Trophoblast cell (in vitro differentiated cells and primary cell): ENCODE measurements around the gene CLCNKB.

ENCODE experiments used
- DNase-seq, 2 donors: peaks; one replicate each; pipeline ENCODE4 v3.0.0-alpha.2; 2016
- H2AFZ ChIP-seq: 2 replicates; pipeline ENCODE4 v1.6.1; 2013; ENCODE audit warnings: low read length, moderate library complexity, mild to moderate bottlenecking; ENCODE audit not compliant: insufficient read depth, poor library complexity
- H2AK5ac ChIP-seq: 2 replicates; pipeline ENCODE4 v1.6.1; 2013; ENCODE audit warnings: mild to moderate bottlenecking, low read length
- H2BK120ac ChIP-seq: 2 replicates; pipeline ENCODE4 v1.6.1; 2013; ENCODE audit warnings: low read length, mild to moderate bottlenecking, moderate library complexity; ENCODE audit not compliant: insufficient read depth, poor library complexity
- H2BK12ac ChIP-seq: 2 replicates; pipeline ENCODE4 v1.6.1; 2013; ENCODE audit warnings: mild to moderate bottlenecking, low read length, moderate library complexity
- H2BK5ac ChIP-seq: 2 replicates; pipeline ENCODE4 v1.6.1; 2013; ENCODE audit warnings: low read length, low read depth, moderate library complexity, mild to moderate bottlenecking; ENCODE audit not compliant: poor library complexity
- H3K14ac ChIP-seq: 2 replicates; pipeline ENCODE4 v1.6.1; 2013; ENCODE audit warnings: mild to moderate bottlenecking, low read length
- H3K18ac ChIP-seq: 2 replicates; pipeline ENCODE4 v1.6.1; 2013; ENCODE audit warnings: mild to moderate bottlenecking, low read length
- H3K23ac ChIP-seq: 2 replicates; pipeline ENCODE4 v1.6.1; 2013; ENCODE audit warnings: low read length
- H3K27ac ChIP-seq: 2 replicates; pipeline ENCODE4 v1.5.1; 2013; ENCODE audit warnings: low read depth, mild to moderate bottlenecking, inconsistent platforms, low read length, moderate library complexity
- H3K27me3 ChIP-seq: 2 replicates; pipeline ENCODE4 v1.6.1; 2013; ENCODE audit warnings: inconsistent platforms, mild to moderate bottlenecking, low read length, moderate library complexity; ENCODE audit not compliant: insufficient read depth
- H3K36me3 ChIP-seq, 2 experiments: 1 replicate in 1 of 2; 2 replicates in 1 of 2; pipeline ENCODE4 v1.6.1; 2013; ENCODE audit warnings: low read length in 2 of 2, mild to moderate bottlenecking in 2 of 2, moderate library complexity in 1 of 2; ENCODE audit not compliant: insufficient read depth in 2 of 2, control insufficient read depth in 1 of 2
- H3K4ac ChIP-seq: 2 replicates; pipeline ENCODE4 v1.6.1; 2013; ENCODE audit warnings: low read depth, mild to moderate bottlenecking, low read length, moderate library complexity
- H3K4me1 ChIP-seq, 2 experiments: 1 replicate in 1 of 2; 2 replicates in 1 of 2; pipeline ENCODE4 v1.6.1; 2013; ENCODE audit warnings: low read length in 2 of 2, mild to moderate bottlenecking in 2 of 2, moderate library complexity in 1 of 2; ENCODE audit not compliant: insufficient read depth in 2 of 2, control insufficient read depth in 1 of 2
- H3K4me2 ChIP-seq: 2 replicates; pipeline ENCODE4 v1.6.1; 2013; ENCODE audit warnings: inconsistent platforms, mild to moderate bottlenecking, low read length, moderate library complexity
- H3K4me3 ChIP-seq: 2 replicates; pipeline ENCODE4 v1.5.1; 2013; ENCODE audit warnings: mild to moderate bottlenecking, low read depth, low read length, inconsistent platforms
- H3K79me1 ChIP-seq: one replicate; pipeline ENCODE4 v1.6.1; 2013; ENCODE audit warnings: low read length
- H3K79me2 ChIP-seq: 2 replicates; pipeline ENCODE4 v1.6.1; 2013; ENCODE audit warnings: low read length, mild to moderate bottlenecking; ENCODE audit not compliant: control insufficient read depth, insufficient read depth, poor library complexity
- H3K9ac ChIP-seq: 2 replicates; pipeline ENCODE4 v1.6.1; 2013; ENCODE audit warnings: mild to moderate bottlenecking, low read length
- H3K9me3 ChIP-seq: 2 replicates; pipeline ENCODE4 v1.6.1; 2013; ENCODE audit warnings: low read depth, mild to moderate bottlenecking, control low read depth, inconsistent platforms, low read length; ENCODE audit not compliant: insufficient read depth
- H4K12ac ChIP-seq: 2 replicates; pipeline ENCODE4 v1.6.1; 2013; ENCODE audit warnings: low read depth, mild to moderate bottlenecking, low read length, moderate library complexity
- H4K8ac ChIP-seq: 2 replicates; pipeline ENCODE4 v1.6.1; 2013; ENCODE audit warnings: low read depth, mild to moderate bottlenecking, low read length, moderate library complexity
- H4K91ac ChIP-seq: one replicate; pipeline ENCODE4 v1.6.1; 2013; ENCODE audit warnings: low read depth, mild to moderate bottlenecking, low read length, moderate library complexity
- WGBS: extraction: QIAGEN DNeasy Blood & Tissue Kit; methylation state at CpG from one replicate; pipeline ENCODE4 v1.1.7; 2013; ENCODE audit warnings: missing lambda C conversion rate; ENCODE audit not compliant: insufficient read length, insufficient coverage; ENCODE audit errors: extremely low coverage; 5-methylcytosine and 5-hydroxymethylcytosine counted together

CLCNKB gene

DNA sequence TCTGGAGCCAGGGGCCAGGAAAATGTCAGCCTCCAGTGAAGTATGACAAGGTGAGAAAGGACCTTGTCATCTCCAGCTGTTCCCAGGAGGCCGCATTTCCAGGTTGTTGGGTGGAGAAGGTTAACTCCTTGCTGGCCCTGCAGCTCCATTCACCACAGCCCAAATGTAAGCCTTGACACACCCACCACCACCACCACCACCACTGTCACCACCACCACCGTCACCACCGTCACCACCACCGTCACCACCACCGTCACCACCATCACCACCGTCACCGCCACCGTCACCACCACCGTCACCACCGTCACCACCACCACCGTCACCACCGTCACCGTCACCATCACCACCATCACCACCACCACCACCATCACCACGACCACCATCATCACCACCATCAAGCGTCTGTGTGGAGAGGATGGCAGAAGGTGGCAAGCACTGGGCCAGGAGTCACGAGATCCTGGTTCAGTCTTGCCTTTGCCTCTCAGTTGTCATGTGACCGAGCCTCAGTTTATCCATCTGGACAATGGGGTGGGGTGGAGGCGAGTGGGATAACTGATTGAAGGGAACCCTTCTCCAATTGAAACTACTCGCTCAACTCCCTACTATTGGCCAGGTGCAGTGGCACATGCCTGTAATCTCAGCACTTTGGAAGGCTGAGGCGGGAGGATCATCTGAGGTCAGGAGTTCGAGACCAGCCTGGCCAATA is 51.0 kb downstream of the CLCNKB start:
- Histone ChIP-seq H4K8ac (no peak overlapping the region), H3K4ac (no peak overlapping the region), H3K79me2 (peaks cover 2% of the 10 kb centered on the region), H3K23ac (no peak overlapping the region), H3K27me3 (no peaks in the 10 kb centered on the region), H3K14ac (no peak overlapping the region), H4K12ac (no peak overlapping the region), H2AK5ac (peak overlapping the region; percentile 84), H3K4me3 (peak overlapping the region; percentile 5), H3K4me1 (peaks cover 0 to 6% of the 10 kb centered on the region in 2 experiments), H4K91ac (no peak overlapping the region), H3K9ac (no peak overlapping the region), H2BK120ac (no peak overlapping the region), H2BK5ac (no peak overlapping the region), H3K18ac (no peak overlapping the region), H2BK12ac (no peak overlapping the region), H3K27ac (no peak overlapping the region), H3K4me2 (no peak overlapping the region), H3K36me3 (no peaks in the 10 kb centered on the region), H3K9me3 (peaks cover 3% of the 10 kb centered on the region), H3K79me1 (no peaks in the 10 kb centered on the region), H2AFZ (no peak overlapping the region)
- peak in 1 of 2 donors; percentile 10 for DNase-seq
- no CpG with 5 or more reads among the region's 21 CpGs for WGBS

DNA sequence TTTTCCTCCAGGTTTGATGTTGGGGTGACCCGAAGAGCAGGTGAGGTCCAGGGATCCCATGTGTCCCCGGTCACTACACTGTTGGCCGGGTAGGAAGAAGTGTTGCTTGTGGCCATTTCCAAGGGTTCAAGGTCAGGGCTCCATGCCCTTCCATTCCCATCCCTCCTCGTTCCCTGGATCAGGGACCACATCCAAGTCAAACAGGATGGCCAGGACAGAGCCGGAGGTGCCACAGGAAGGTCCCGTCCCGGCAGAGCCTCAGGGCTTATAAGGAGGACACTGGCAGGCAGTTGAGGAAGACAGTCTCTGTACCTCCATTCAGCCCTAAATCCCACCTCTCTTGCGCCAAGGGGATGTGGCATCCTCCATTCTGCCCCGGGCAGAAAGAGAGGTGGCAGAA is 51.9 kb downstream of the CLCNKB start:
- Histone ChIP-seq H3K23ac (no peak overlapping the region), H3K9me3 (peaks cover 3% of the 10 kb centered on the region), H2AFZ (no peak overlapping the region), H3K36me3 (no peaks in the 10 kb centered on the region), H3K4me2 (no peak overlapping the region), H3K79me1 (no peaks in the 10 kb centered on the region), H3K14ac (no peak overlapping the region), H2BK5ac (no peak overlapping the region), H4K91ac (no peak overlapping the region), H4K8ac (no peak overlapping the region), H3K27ac (no peak overlapping the region), H3K79me2 (peaks cover 2% of the 10 kb centered on the region), H3K4me3 (no peak overlapping the region), H2BK120ac (no peak overlapping the region), H3K9ac (no peak overlapping the region), H2AK5ac (no peak overlapping the region), H3K4me1 (peaks cover 0 to 6% of the 10 kb centered on the region in 2 experiments), H2BK12ac (no peak overlapping the region), H4K12ac (no peak overlapping the region), H3K27me3 (no peaks in the 10 kb centered on the region), H3K4ac (no peak overlapping the region), H3K18ac (no peak overlapping the region)
- DNase-seq, result no peak
- no CpG with 5 or more reads among the region's 9 CpGs for WGBS

DNA sequence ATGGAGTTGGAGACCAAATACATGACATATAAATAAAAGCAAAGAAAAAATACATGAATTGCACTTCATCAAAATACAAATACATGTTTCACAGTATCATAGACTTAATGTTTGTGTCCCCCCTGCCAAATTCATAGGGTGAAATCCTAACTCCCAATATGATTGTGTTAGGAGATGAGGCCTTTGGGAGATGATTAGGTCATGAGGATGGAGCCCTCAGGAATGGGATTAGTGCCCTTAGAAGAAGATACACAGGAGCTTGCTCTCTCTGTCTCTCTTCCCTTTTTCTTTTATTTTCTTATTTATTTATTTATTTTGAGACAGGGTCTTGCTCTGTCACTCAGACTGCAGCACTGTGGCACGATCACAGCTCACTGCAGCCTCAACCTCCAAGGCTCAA is 55.8 kb downstream of the CLCNKB start:
- H3K4me2 ChIP-seq, result no peak overlapping the region
- no peak overlapping the region for H3K27ac ChIP-seq
- no peak for DNase-seq
- no peak overlapping the region for H2BK12ac ChIP-seq
- no peak overlapping the region for H2AFZ ChIP-seq
- no peak overlapping the region for H3K4me3 ChIP-seq
- H3K18ac ChIP-seq, result no peak overlapping the region
- no peaks in the 10 kb centered on the region for H3K27me3 ChIP-seq
- H2BK5ac ChIP-seq, result no peak overlapping the region
- H2AK5ac ChIP-seq, result no peak overlapping the region
- H3K36me3 ChIP-seq, result no peaks in the 10 kb centered on the region
- no peak overlapping the region for H3K14ac ChIP-seq
- peaks cover 2 to 5% of the 10 kb centered on the region in 2 experiments for H3K4me1 ChIP-seq
- H3K23ac ChIP-seq, result no peak overlapping the region
- H3K79me1 ChIP-seq, result peaks cover 3% of the 10 kb centered on the region
- H3K4ac ChIP-seq, result no peak overlapping the region
- no peak overlapping the region for H4K91ac ChIP-seq
- H4K12ac ChIP-seq, result no peak overlapping the region
- H3K79me2 ChIP-seq, result peaks cover 2% of the 10 kb centered on the region
- no peak overlapping the region for H4K8ac ChIP-seq
- no CpG with 5 or more reads among the region's 1 CpG for WGBS
- H2BK120ac ChIP-seq, result no peak overlapping the region
- H3K9ac ChIP-seq, result no peak overlapping the region
- peaks cover 7% of the 10 kb centered on the region for H3K9me3 ChIP-seq

DNA sequence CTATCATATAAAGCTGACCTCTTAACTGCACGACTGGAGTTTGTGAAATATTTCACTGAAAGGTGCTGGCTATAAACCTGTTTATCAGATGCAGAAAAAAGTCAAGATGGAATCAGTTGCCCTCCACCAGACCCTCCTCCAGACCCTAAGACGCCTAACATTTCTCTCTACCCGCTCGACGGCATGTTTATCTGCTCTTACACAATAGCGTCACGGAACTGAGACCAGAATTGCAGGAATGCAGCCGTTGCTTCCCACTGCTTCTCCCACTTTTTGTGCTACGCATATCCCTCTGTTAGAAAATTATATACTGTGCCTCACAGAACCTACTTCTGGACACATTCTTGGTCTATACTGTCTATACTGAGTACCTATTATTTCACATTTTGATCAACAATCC is 58.0 kb downstream of the CLCNKB start:
- H2BK5ac ChIP-seq, result no peak overlapping the region
- H3K4me1 ChIP-seq, result peaks cover 2 to 5% of the 10 kb centered on the region in 2 experiments
- peak; percentile 19 to 87 for DNase-seq
- peaks cover 3% of the 10 kb centered on the region for H3K79me1 ChIP-seq
- H2BK12ac ChIP-seq, result no peak overlapping the region
- H3K4me3 ChIP-seq, result no peak overlapping the region
- no peak overlapping the region for H4K8ac ChIP-seq
- H3K18ac ChIP-seq, result no peak overlapping the region
- H3K79me2 ChIP-seq, result peaks cover 2% of the 10 kb centered on the region
- no peak overlapping the region for H3K27ac ChIP-seq
- no CpG with 5 or more reads among the region's 9 CpGs for WGBS
- no peak overlapping the region for H3K4ac ChIP-seq
- H3K14ac ChIP-seq, result no peak overlapping the region
- no peak overlapping the region for H2AFZ ChIP-seq
- no peak overlapping the region for H3K23ac ChIP-seq
- H3K36me3 ChIP-seq, result no peaks in the 10 kb centered on the region
- no peak overlapping the region for H3K4me2 ChIP-seq
- H3K9me3 ChIP-seq, result peaks cover 4% of the 10 kb centered on the region
- no peaks in the 10 kb centered on the region for H3K27me3 ChIP-seq
- H3K9ac ChIP-seq, result no peak overlapping the region
- H2AK5ac ChIP-seq, result no peak overlapping the region
- H4K91ac ChIP-seq, result no peak overlapping the region
- H4K12ac ChIP-seq, result no peak overlapping the region
- H2BK120ac ChIP-seq, result no peak overlapping the region
